Measurements from ENCODE around the gene NOD2.

DNA sequence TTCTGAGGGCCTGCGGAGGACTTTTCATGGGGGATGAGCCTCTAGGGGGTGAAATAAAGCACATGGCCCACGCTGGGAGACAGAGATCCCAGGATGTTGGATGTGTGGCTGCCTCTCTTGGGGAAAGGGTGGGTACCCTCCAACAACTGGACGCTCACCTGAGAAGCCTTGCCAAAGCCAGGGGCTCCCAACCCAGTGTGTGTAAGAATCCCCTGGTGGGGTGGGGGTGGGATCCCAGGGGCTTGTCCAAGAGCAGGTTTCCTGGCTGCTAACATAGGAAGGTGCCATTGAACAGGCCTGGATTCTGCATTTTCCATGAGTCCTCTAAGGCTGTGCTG is 12.9 kb upstream of the NOD2 start:
- TF ChIP-seq YY1 (IDR thresholded peaks at IDR 0.05; ENCODE audit: insufficient read depth, insufficient read length) = no peak
- no peak for TF ChIP-seq ZNF274 (IDR thresholded peaks at IDR 0.05; ENCODE audit: low read depth, low read length)
- no peak for TF ChIP-seq SUZ12 (IDR thresholded peaks at IDR 0.05; ENCODE audit: extremely low read depth, insufficient read depth, insufficient read length)
